PFSK-1 (cell line): ENCODE data around the gene BCL2L1.

ENCODE experiments used
- FOXP2 ChIP-seq: optimal IDR thresholded peaks from 2 replicates; pipeline ENCODE3; 2011; ENCODE audit warnings: borderline replicate concordance, control low read depth, inconsistent platforms; ENCODE audit not compliant: insufficient read depth; ENCODE audit errors: extremely low read length, extremely low read depth
- POLR2AphosphoS5 ChIP-seq: IDR thresholded peaks from 2 replicates; pipeline ENCODE4 v1.6.1; 2012; ENCODE audit warnings: low read depth, mild to moderate bottlenecking, control low read depth, low read length, moderate library complexity
- REST ChIP-seq, 2 experiments: IDR thresholded peaks; 2 replicates each; pipeline versions ENCODE4 v1.6.1 to v1.8.0; 2011 to 2012; ENCODE audit warnings: low read depth in 2 of 2, low read length in 2 of 2, control low read depth in 1 of 2, inconsistent platforms in 1 of 2, mild to moderate bottlenecking in 1 of 2, moderate library complexity in 1 of 2; ENCODE audit not compliant: insufficient read depth in 1 of 2
- SIN3A ChIP-seq: IDR thresholded peaks from 2 replicates; pipeline ENCODE4 v1.6.1; 2012; ENCODE audit warnings: mild to moderate bottlenecking, low read length, moderate library complexity, borderline replicate concordance; ENCODE audit not compliant: insufficient read depth
- TAF1 ChIP-seq: IDR thresholded peaks from 2 replicates; pipeline ENCODE4 v1.6.1; 2012; ENCODE audit warnings: low read length, control low read depth, borderline replicate concordance; ENCODE audit not compliant: insufficient read depth

The BCL2L1 gene

GRCh38 chr20:31712112-31712553 lies 10.5 kb downstream of the BCL2L1 start:
- TF ChIP-seq POLR2AphosphoS5: no peak
- no peak for TF ChIP-seq SIN3A
- TF ChIP-seq REST (IDR thresholded peaks at IDR 0.05; ENCODE audit: insufficient read depth in 1 of 2, low read depth in 2 of 2, low read length in 2 of 2): no peak
- TF ChIP-seq FOXP2: no peak
- no peak for TF ChIP-seq TAF1

- TF ChIP-seq SIN3A (no peak), REST (IDR thresholded peaks at IDR 0.05; ENCODE audit: insufficient read depth in 1 of 2, low read depth in 2 of 2, low read length in 2 of 2) (no peak), TAF1 (no peak), POLR2AphosphoS5 (no peak), FOXP2 (no peak)
Measured at GRCh38 chr20:31711179-31712111, 11.2 kb downstream of the BCL2L1 start.

- TF ChIP-seq FOXP2 (no peak), REST (IDR thresholded peaks at IDR 0.05; ENCODE audit: insufficient read depth in 1 of 2, low read depth in 2 of 2, low read length in 2 of 2) (no peak), TAF1 (no peak), SIN3A (no peak), POLR2AphosphoS5 (no peak)
Measured at GRCh38 chr20:31710423-31711108, 12.1 kb downstream of the BCL2L1 start.

GRCh38 chr20:31709939-31710338 lies 12.7 kb downstream of the BCL2L1 start:
- no peak for TF ChIP-seq REST (IDR thresholded peaks at IDR 0.05; ENCODE audit: insufficient read depth in 1 of 2, low read depth in 2 of 2, low read length in 2 of 2)
